Effector CD8-positive, alpha-beta T cell (primary cell): Measurements from ENCODE around the gene SLMAP.

Experiments used
- DNase-seq: peaks from one replicate; lab custom pipeline; 2025; lab: John Stamatoyannopoulos, UW
- total RNA-seq, 4 experiments: gene quantifications; one replicate each; lab custom pipeline; 2026; lab: John Stamatoyannopoulos, UW

Gene SLMAP
- total RNA-seq = 115 to 134 (median 120) reads per million in 4 experiments

- peak; percentile 93 for DNase-seq
Measured at GRCh38 chr3:57755741-57756527, at the start of gene SLMAP. Gene SLMAP (plus strand): TSS chr3:57756309. CDS start chr3:57757652, 1,343 bp downstream.

GRCh38 chr3:57706462-57706861, 49.6 kb upstream of the SLMAP start:
- no peak for DNase-seq

- no peak for DNase-seq
Measured at GRCh38 chr3:57709031-57709430, 47.1 kb upstream of the SLMAP start.

GRCh38 chr3:57709559-57709958, 46.5 kb upstream of the SLMAP start:
- DNase-seq = no peak

GRCh38 chr3:57715686-57716085, 40.4 kb upstream of the SLMAP start:
- DNase-seq = no peak

GRCh38 chr3:57717205-57717868, 38.8 kb upstream of the SLMAP start:
- DNase-seq = no peak

- DNase-seq = no peak
Measured at GRCh38 chr3:57718118-57718517, 38.0 kb upstream of the SLMAP start.

GRCh38 chr3:57726397-57726796, 29.7 kb upstream of the SLMAP start:
- DNase-seq = no peak

- no peak for DNase-seq
Measured at GRCh38 chr3:57727106-57727505, 29.0 kb upstream of the SLMAP start.

GRCh38 chr3:57729334-57730045, 26.6 kb upstream of the SLMAP start:
- no peak for DNase-seq

GRCh38 chr3:57730682-57731081, 25.4 kb upstream of the SLMAP start:
- no peak for DNase-seq

- DNase-seq = no peak
Measured at GRCh38 chr3:57731311-57731710, 24.8 kb upstream of the SLMAP start.

- no peak for DNase-seq
Measured at GRCh38 chr3:57733790-57734189, 22.3 kb upstream of the SLMAP start.

GRCh38 chr3:57735405-57735804, 20.7 kb upstream of the SLMAP start:
- no peak for DNase-seq

- DNase-seq = no peak
Measured at GRCh38 chr3:57737840-57738239, 18.3 kb upstream of the SLMAP start.

- no peak for DNase-seq
Measured at GRCh38 chr3:57738391-57738790, 17.7 kb upstream of the SLMAP start.

- no peak for DNase-seq
Measured at GRCh38 chr3:57740027-57740426, 16.1 kb upstream of the SLMAP start.

GRCh38 chr3:57743496-57743895, 12.6 kb upstream of the SLMAP start:
- no peak for DNase-seq

- DNase-seq = no peak
Measured at GRCh38 chr3:57745101-57745500, 11.0 kb upstream of the SLMAP start.

GRCh38 chr3:57746156-57747010, 9.7 kb upstream of the SLMAP start:
- no peak for DNase-seq

GRCh38 chr3:57749542-57749941, 6.6 kb upstream of the SLMAP start:
- DNase-seq = no peak

GRCh38 chr3:57752307-57752706, 3.8 kb upstream of the SLMAP start:
- no peak for DNase-seq
